Measurements from ENCODE around the gene S100A4.

GRCh38 chr1:153577138-153577537 is 31.5 kb upstream of the S100A4 start:
- TF ChIP-seq CTCF (IDR thresholded peaks at IDR 0.05): no peak
- TF ChIP-seq POLR2A (IDR thresholded peaks at IDR 0.05): no peak

Data from esophagus squamous epithelium (tissue), 4 donors.